ENCODE results near the gene POLD3.
"Not testable (repeated sequence)": the region's sequence is repeated elsewhere in the genome, so short reads cannot be mapped to it uniquely, and the experiment has no call there.

Gene POLD3

GRCh38 chr11:74583024-74583624, 9.3 kb upstream of the POLD3 start:
- DNase-seq = no peak

GRCh38 chr11:74590492-74590891, 1.9 kb upstream of the POLD3 start:
- not testable (repeated sequence) for DNase-seq

GRCh38 chr11:74592063-74592440, 330 bp upstream of the POLD3 start:
- DNase-seq = no peak

- DNase-seq = no peak
Observed at GRCh38 chr11:74593463-74593862, 1.1 kb downstream of the POLD3 start.

GRCh38 chr11:74602637-74603556, 10.5 kb downstream of the POLD3 start:
- DNase-seq = no peak

GRCh38 chr11:74603845-74604244, 11.5 kb downstream of the POLD3 start:
- no peak for DNase-seq

- no peak for DNase-seq
Observed at GRCh38 chr11:74604311-74604710, 11.9 kb downstream of the POLD3 start.

- no peak for DNase-seq
Observed at GRCh38 chr11:74605403-74605802, 13.0 kb downstream of the POLD3 start.

- no peak for DNase-seq
Observed at GRCh38 chr11:74608431-74608830, 16.0 kb downstream of the POLD3 start.

GRCh38 chr11:74611369-74611861, 19.0 kb downstream of the POLD3 start:
- no peak for DNase-seq

- DNase-seq = no peak
Observed at GRCh38 chr11:74612877-74613276, 20.5 kb downstream of the POLD3 start.

GRCh38 chr11:74615311-74615710, 22.9 kb downstream of the POLD3 start:
- no peak for DNase-seq

GRCh38 chr11:74615988-74616387, 23.6 kb downstream of the POLD3 start:
- no peak for DNase-seq

- no peak for DNase-seq
Observed at GRCh38 chr11:74620531-74620930, 28.1 kb downstream of the POLD3 start.

- DNase-seq = no peak
Observed at GRCh38 chr11:74626130-74626529, 33.7 kb downstream of the POLD3 start.

GRCh38 chr11:74626604-74627003, 34.2 kb downstream of the POLD3 start:
- DNase-seq = no peak

GRCh38 chr11:74627381-74627780, 35.0 kb downstream of the POLD3 start:
- DNase-seq = no peak

- no peak for DNase-seq
Observed at GRCh38 chr11:74630043-74630442, 37.7 kb downstream of the POLD3 start.

GRCh38 chr11:74633406-74634393, 41.3 kb downstream of the POLD3 start:
- DNase-seq = no peak

GRCh38 chr11:74634537-74634936, 42.2 kb downstream of the POLD3 start:
- DNase-seq = no peak

GRCh38 chr11:74636630-74637184, 44.3 kb downstream of the POLD3 start:
- no peak for DNase-seq

GRCh38 chr11:74637700-74638099, 45.3 kb downstream of the POLD3 start:
- no peak for DNase-seq

- no peak for DNase-seq
Observed at GRCh38 chr11:74638869-74639268, 46.5 kb downstream of the POLD3 start.

All from activated naive CD4-positive, alpha-beta T cell (primary cell).